Esophagus muscularis mucosa (tissue), 3 donors: ENCODE data around the gene CDK19.

Source experiments
- CTCF ChIP-seq, 3 experiments: fragments of 200-600 bp in 2 of 3; fragments of 450-650 bp in 1 of 3; sonication (generic) in 2 of 3; IDR thresholded peaks; one replicate each; pipeline ENCODE4 v1.5.1; 2017 to 2019; ENCODE audit warnings: antibody characterized with exemption in 3 of 3, mild to moderate bottlenecking in 2 of 3, moderate library complexity in 1 of 3
- POLR2A ChIP-seq: fragments of 450-650 bp; IDR thresholded peaks from one replicate; pipeline ENCODE4 v1.6.1; 2017; ENCODE audit warnings: antibody characterized with exemption, moderate library complexity, mild to moderate bottlenecking, low read depth

DNA sequence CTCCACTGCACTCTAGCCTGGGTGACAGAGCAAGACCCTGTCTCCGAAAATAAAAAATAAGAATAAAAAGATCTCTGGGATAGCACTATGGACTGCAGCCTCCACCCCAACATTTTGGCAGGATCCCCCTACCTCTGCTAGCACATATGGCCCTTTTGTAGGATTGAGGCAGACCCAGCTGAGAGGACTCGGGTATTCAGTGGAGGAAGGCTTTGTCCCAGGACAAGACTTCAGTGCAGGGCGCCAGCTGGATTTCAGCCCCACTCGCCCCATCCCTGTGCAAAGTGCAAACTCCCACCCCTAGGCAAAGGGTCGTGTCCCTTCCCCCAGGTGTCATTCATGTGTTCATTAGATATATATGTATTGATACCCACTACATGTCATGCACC, 254.3 kb downstream of the CDK19 start:
- TF ChIP-seq CTCF (IDR thresholded peaks at IDR 0.05) (no peak), POLR2A (no peak)
